IMR-90 (cell line): ENCODE data around the gene SLC12A1. TPM values are rescaled to one million over a fixed set of nuclear protein-coding genes. Genes with fewer than 3 reads are reported as not detected.

Experiments
- ATAC-seq: fragments of 200-7000 bp; cut with Tn5 transposase; 2 replicates; pipeline ENCODE4 v1.9.1; 2020; ENCODE audit warnings: low read depth, mild to moderate bottlenecking, moderate library complexity
- BruUV-seq: library from RNA; stranded (reverse); fragments of 400-500 nt; replicated peaks from 2 replicates; lab custom pipeline; 2021; lab: Mats Ljungman, UMichigan
- CTCF ChIA-PET: fragments of 300-600 bp; formaldehyde crosslinking; extraction: SDS; loops from one replicate; lab custom pipeline; 2021; ENCODE audit warnings: antibody characterized with exemption; lab: Yijun Ruan, JAX
- POLR2A ChIA-PET: fragments of 300-600 bp; sonication (Branson Sonifier 250); formaldehyde crosslinking; loops from one replicate; lab custom pipeline; 2022; ENCODE audit warnings: antibody characterized with exemption; ENCODE audit not compliant: unreplicated experiment; lab: Charles Lee
- DNase-seq: peaks from one replicate; pipeline ENCODE4 v3.0.0; 2013
- H2AFZ ChIP-seq: replicated peaks from 2 replicates; pipeline ENCODE3; 2013; ENCODE audit warnings: low read length, mild to moderate bottlenecking; ENCODE audit not compliant: poor library complexity
- H2AK5ac ChIP-seq: 2 replicates; pipeline ENCODE4 v1.6.1; 2013; ENCODE audit warnings: low read depth, low read length, inconsistent platforms
- H2AK9ac ChIP-seq: replicated peaks from 2 replicates; pipeline ENCODE3; 2013; ENCODE audit warnings: mild to moderate bottlenecking, low read depth, low read length, moderate library complexity; ENCODE audit not compliant: poor library complexity
- H2BK120ac ChIP-seq: 2 replicates; pipeline ENCODE4 v1.6.1; 2013; ENCODE audit warnings: low read depth, low read length, inconsistent platforms
- H2BK15ac ChIP-seq: 3 replicates; pipeline ENCODE4 v1.6.1; 2013; ENCODE audit warnings: low read depth, low read length, inconsistent platforms
- H2BK20ac ChIP-seq: 2 replicates; pipeline ENCODE4 v1.6.1; 2013; ENCODE audit warnings: low read depth, mild to moderate bottlenecking, inconsistent platforms, low read length, moderate library complexity
- H2BK5ac ChIP-seq: 2 replicates; pipeline ENCODE4 v1.6.1; 2013; ENCODE audit warnings: mild to moderate bottlenecking, low read depth, low read length, inconsistent platforms; ENCODE audit not compliant: poor library complexity, severe bottlenecking
- H3K14ac ChIP-seq: replicated peaks from 2 replicates; pipeline ENCODE4 v1.6.1; 2013; ENCODE audit warnings: low read depth, low read length, inconsistent platforms
- H3K18ac ChIP-seq: 2 replicates; pipeline ENCODE4 v1.6.1; 2013; ENCODE audit warnings: low read depth, low read length, control low read depth
- H3K23ac ChIP-seq: 2 replicates; pipeline ENCODE4 v1.6.1; 2013; ENCODE audit warnings: low read depth, low read length, inconsistent platforms
- H3K27ac ChIP-seq: 2 replicates; pipeline ENCODE4 v1.5.1; 2013; ENCODE audit warnings: mild to moderate bottlenecking, control low read depth, low read length; ENCODE audit not compliant: insufficient read depth
- H3K27me3 ChIP-seq: 2 replicates; pipeline ENCODE4 v1.6.1; 2013; ENCODE audit warnings: low read length; ENCODE audit not compliant: control insufficient read depth, insufficient read depth
- H3K36me3 ChIP-seq: 2 replicates; pipeline ENCODE4 v1.6.1; 2013; ENCODE audit warnings: low read length, mixed read lengths; ENCODE audit not compliant: control insufficient read depth, insufficient read depth
- H3K4ac ChIP-seq: 2 replicates; pipeline ENCODE4 v1.6.1; 2013; ENCODE audit warnings: low read depth, low read length, inconsistent platforms
- H3K4me1 ChIP-seq: 2 replicates; pipeline ENCODE4 v1.6.1; 2013; ENCODE audit warnings: low read length, mixed read lengths; ENCODE audit not compliant: control insufficient read depth, insufficient read depth
- H3K4me2 ChIP-seq: 2 replicates; pipeline ENCODE4 v1.6.1; 2013; ENCODE audit warnings: low read depth, mild to moderate bottlenecking, control low read depth, low read length, moderate library complexity
- H3K4me3 ChIP-seq: 2 replicates; pipeline ENCODE4 v1.5.1; 2013; ENCODE audit warnings: low read depth, mild to moderate bottlenecking, control low read depth, low read length, moderate library complexity; ENCODE audit not compliant: insufficient read depth
- H3K56ac ChIP-seq: 2 replicates; pipeline ENCODE4 v1.6.1; 2013; ENCODE audit warnings: low read length, inconsistent platforms; ENCODE audit not compliant: insufficient read depth; ENCODE audit errors: extremely low read depth
- H3K79me1 ChIP-seq, 2 experiments: 2 replicates each; pipeline ENCODE4 v1.6.1; 2013; ENCODE audit warnings: low read length in 2 of 2, inconsistent platforms in 1 of 2, low read depth in 1 of 2
- H3K9ac ChIP-seq: 2 replicates; pipeline ENCODE4 v1.6.1; 2013; ENCODE audit warnings: low read depth, low read length, control low read depth
- H3K9me1 ChIP-seq: 2 replicates; pipeline ENCODE4 v1.6.1; 2013; ENCODE audit warnings: low read length, inconsistent platforms; ENCODE audit not compliant: insufficient read depth
- H3K9me3 ChIP-seq: 2 replicates; pipeline ENCODE4 v1.6.1; 2013; ENCODE audit warnings: low read length; ENCODE audit not compliant: control insufficient read depth, insufficient read depth
- H4K20me1 ChIP-seq: 2 replicates; pipeline ENCODE4 v1.6.1; 2013; ENCODE audit warnings: low read length, inconsistent platforms; ENCODE audit not compliant: insufficient read depth
- H4K5ac ChIP-seq: 2 replicates; pipeline ENCODE4 v1.6.1; 2013; ENCODE audit warnings: mild to moderate bottlenecking, low read depth, low read length, control low read depth
- H4K8ac ChIP-seq, 2 experiments: 2 replicates each; pipeline ENCODE4 v1.6.1; 2013; ENCODE audit warnings: low read depth in 2 of 2, low read length in 2 of 2, control low read depth in 1 of 2, inconsistent platforms in 1 of 2
- H4K91ac ChIP-seq: 2 replicates; pipeline ENCODE4 v1.6.1; 2013; ENCODE audit warnings: low read depth, low read length, inconsistent platforms; ENCODE audit not compliant: insufficient read depth
- BHLHE40 ChIP-seq: fragments of 150-350 bp; IDR thresholded peaks from 2 replicates; pipeline ENCODE4 v1.6.1; 2016; ENCODE audit warnings: mild to moderate bottlenecking, low read depth, low read length
- CEBPB ChIP-seq: IDR thresholded peaks from 2 replicates; pipeline ENCODE4 v1.6.1; 2012; ENCODE audit warnings: low read depth, low read length, improper control_type of control experiment
- CHD1 ChIP-seq: IDR thresholded peaks from 2 replicates; pipeline ENCODE4 v1.6.1; 2012; ENCODE audit warnings: low read depth, low read length, improper control_type of control experiment
- FOS ChIP-seq: fragments of 150-350 bp; IDR thresholded peaks from 2 replicates; pipeline ENCODE4 v1.6.1; 2016; ENCODE audit warnings: low read depth, low read length
- MAFK ChIP-seq: IDR thresholded peaks from 2 replicates; pipeline ENCODE4 v1.6.1; 2012; ENCODE audit warnings: low read depth, low read length, improper control_type of control experiment
- MAZ ChIP-seq: IDR thresholded peaks from 2 replicates; pipeline ENCODE4 v1.6.1; 2012; ENCODE audit warnings: low read depth, mild to moderate bottlenecking, low read length, improper control_type of control experiment, moderate library complexity, borderline replicate concordance
- MXI1 ChIP-seq: IDR thresholded peaks from 2 replicates; pipeline ENCODE4 v1.6.1; 2012; ENCODE audit warnings: low read depth, mild to moderate bottlenecking, low read length, moderate library complexity, borderline replicate concordance
- NFE2L2 ChIP-seq: fragments of 150-350 bp; IDR thresholded peaks from 2 replicates; pipeline ENCODE4 v1.6.1; 2016; ENCODE audit warnings: low read depth, mild to moderate bottlenecking, low read length
- POLR2A ChIP-seq: IDR thresholded peaks from 2 replicates; pipeline ENCODE4 v1.6.1; 2012; ENCODE audit warnings: mild to moderate bottlenecking, low read depth, low read length
- RAD21 ChIP-seq: IDR thresholded peaks from 2 replicates; pipeline ENCODE4 v1.6.1; 2012; ENCODE audit warnings: low read length, improper control_type of control experiment
- RCOR1 ChIP-seq: IDR thresholded peaks from 2 replicates; pipeline ENCODE4 v1.6.1; 2012; ENCODE audit warnings: mild to moderate bottlenecking, low read length, improper control_type of control experiment; ENCODE audit not compliant: insufficient replicate concordance
- RFX5 ChIP-seq: IDR thresholded peaks from 2 replicates; pipeline ENCODE4 v1.8.0; 2012; ENCODE audit warnings: low read depth, mild to moderate bottlenecking, low read length, moderate library complexity
- SMC3 ChIP-seq: fragments of 150-350 bp; IDR thresholded peaks from 2 replicates; pipeline ENCODE4 v1.6.1; 2016; ENCODE audit warnings: low read depth, mild to moderate bottlenecking, antibody characterized with exemption, low read length, moderate library complexity
- WGBS, 2 experiments: methylation state at CpG; one replicate each; pipeline versions ENCODE4 v1.1.5 to v1.1.7; 2013; ENCODE audit warnings: missing lambda C conversion rate in 2 of 2; ENCODE audit not compliant: insufficient read length in 1 of 2; ENCODE audit errors: extremely low coverage in 2 of 2; 5-methylcytosine and 5-hydroxymethylcytosine counted together
- dilution Hi-C: fragments of 300-500 bp; cut with HindIII; formaldehyde crosslinking; loops from one replicate; pipeline ENCODE4 v1.14.3; 2018; ENCODE audit warnings: low sequenced_read_pairs; ENCODE audit not compliant: unreplicated experiment
- in situ Hi-C: fragments of 300-500 bp; cut with MboI; formaldehyde crosslinking; loops from 3 replicates; pipeline ENCODE4 v1.14.3; 2019; ENCODE audit warnings: low sequenced_read_pairs, inconsistent platforms, mixed read lengths
- intact Hi-C: fragments of 100-400 bp; cut with micrococcal nuclease; formaldehyde crosslinking; loops from 2 replicates; pipeline ENCODE4 v1.10.0; 2022
- polyA plus RNA-seq, 3 experiments: library from polyadenylated mRNA; depleted of rRNA; stranded (reverse); fragments of >200 nt; gene quantifications; 2 replicates each; pipeline ENCODE4 v1.2.3, GENCODE V29; 2012; ENCODE audit warnings: low replicate concordance in 1 of 3
- total RNA-seq: library from RNA; depleted of rRNA; stranded (reverse); fragments of >200 nt; gene quantifications from 2 replicates; pipeline ENCODE4 v1.2.3, GENCODE V29; 2012
- TF ChIP-seq, protein P1 (sequence below): conservative IDR thresholded peaks from 2 replicates; pipeline ENCODE4 v1.5.1; 2012; ENCODE audit warnings: mild to moderate bottlenecking, low read depth, low read length, improper control_type of control experiment
- TF ChIP-seq, protein P2 (sequence below): fragments of 150-350 bp; IDR thresholded peaks from 2 replicates; pipeline ENCODE4 v1.6.1; 2016; ENCODE audit warnings: low read depth, mild to moderate bottlenecking, low read length, moderate library complexity, borderline replicate concordance
- TF ChIP-seq, protein P3 (sequence below): fragments of 150-350 bp; IDR thresholded peaks from 2 replicates; pipeline ENCODE4 v1.6.1; 2017; ENCODE audit warnings: mild to moderate bottlenecking, antibody characterized with exemption, low read length, low read depth

SLC12A1 gene
- total and polyA plus RNA-seq, 2 of the 4 experiments (the other 2 are of a cell fraction): not detected

DNA sequence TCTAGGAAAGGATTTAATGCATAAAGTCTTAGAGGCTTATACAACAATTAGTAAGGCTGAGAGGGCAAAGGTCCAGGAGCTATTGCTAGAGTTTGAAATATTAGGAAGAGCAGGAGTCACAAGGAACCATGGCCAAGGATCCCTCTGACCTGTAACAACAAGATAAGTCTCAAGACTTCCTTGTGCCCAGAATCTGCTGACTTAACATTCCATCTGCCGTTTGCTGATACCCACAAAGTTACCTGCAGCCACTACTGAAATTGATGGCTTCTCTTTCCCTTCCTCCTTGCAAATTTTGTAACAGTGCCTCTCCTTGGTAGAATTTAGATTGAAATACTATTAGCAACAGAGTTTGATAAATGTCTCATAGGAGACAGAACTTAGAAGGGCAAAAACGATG, 23.4 kb upstream of the SLC12A1 start:
- intact Hi-C loops (no loop called here), dilution Hi-C loops (no loop called here), in situ Hi-C loops (no loop called here)
- Histone ChIP-seq H4K5ac (no peak overlapping the region), H2BK20ac (no peak overlapping the region), H4K8ac (no peak overlapping the region), H2BK120ac (no peak overlapping the region), H3K9me3 (no peaks in the 10 kb centered on the region), H2BK5ac (no peak overlapping the region), H3K4me2 (no peak overlapping the region), H2BK15ac (no peak overlapping the region), H3K36me3 (no peaks in the 10 kb centered on the region), H3K4ac (no peak overlapping the region), H3K23ac (no peak overlapping the region), H3K18ac (no peak overlapping the region), H4K20me1 (no peaks in the 10 kb centered on the region), H4K91ac (no peak overlapping the region), H3K4me1 (no peaks in the 10 kb centered on the region), H2AK5ac (no peak overlapping the region), H3K79me1 (no peaks in the 10 kb centered on the region), H3K9me1 (no peaks in the 10 kb centered on the region), H2AK9ac (no peak overlapping the region), H3K14ac (no peak overlapping the region), H2AFZ (no peak overlapping the region), H3K56ac (no peak overlapping the region), H3K4me3 (no peak overlapping the region), H3K9ac (no peak overlapping the region), H3K27me3 (0 out of 2 replicates have a peak, but pooled peaks cover 2% of the 10 kb centered on the region), H3K27ac (no peak overlapping the region)
- WGBS, 2 experiments: no CpG with 5 or more reads among the region's 2 CpGs
- TF ChIP-seq BHLHE40 (no peak), RCOR1 (no peak), RAD21 (no peak), RFX5 (no peak), POLR2A (no peak), CEBPB (no peak), MXI1 (no peak), FOS (no peak), MAZ (no peak), SMC3 (no peak), CHD1 (no peak), NFE2L2 (no peak), MAFK (no peak)
- TF ChIP-seq, protein P1, sequence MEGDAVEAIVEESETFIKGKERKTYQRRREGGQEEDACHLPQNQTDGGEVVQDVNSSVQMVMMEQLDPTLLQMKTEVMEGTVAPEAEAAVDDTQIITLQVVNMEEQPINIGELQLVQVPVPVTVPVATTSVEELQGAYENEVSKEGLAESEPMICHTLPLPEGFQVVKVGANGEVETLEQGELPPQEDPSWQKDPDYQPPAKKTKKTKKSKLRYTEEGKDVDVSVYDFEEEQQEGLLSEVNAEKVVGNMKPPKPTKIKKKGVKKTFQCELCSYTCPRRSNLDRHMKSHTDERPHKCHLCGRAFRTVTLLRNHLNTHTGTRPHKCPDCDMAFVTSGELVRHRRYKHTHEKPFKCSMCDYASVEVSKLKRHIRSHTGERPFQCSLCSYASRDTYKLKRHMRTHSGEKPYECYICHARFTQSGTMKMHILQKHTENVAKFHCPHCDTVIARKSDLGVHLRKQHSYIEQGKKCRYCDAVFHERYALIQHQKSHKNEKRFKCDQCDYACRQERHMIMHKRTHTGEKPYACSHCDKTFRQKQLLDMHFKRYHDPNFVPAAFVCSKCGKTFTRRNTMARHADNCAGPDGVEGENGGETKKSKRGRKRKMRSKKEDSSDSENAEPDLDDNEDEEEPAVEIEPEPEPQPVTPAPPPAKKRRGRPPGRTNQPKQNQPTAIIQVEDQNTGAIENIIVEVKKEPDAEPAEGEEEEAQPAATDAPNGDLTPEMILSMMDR: no peak
- TF ChIP-seq, protein P2, sequence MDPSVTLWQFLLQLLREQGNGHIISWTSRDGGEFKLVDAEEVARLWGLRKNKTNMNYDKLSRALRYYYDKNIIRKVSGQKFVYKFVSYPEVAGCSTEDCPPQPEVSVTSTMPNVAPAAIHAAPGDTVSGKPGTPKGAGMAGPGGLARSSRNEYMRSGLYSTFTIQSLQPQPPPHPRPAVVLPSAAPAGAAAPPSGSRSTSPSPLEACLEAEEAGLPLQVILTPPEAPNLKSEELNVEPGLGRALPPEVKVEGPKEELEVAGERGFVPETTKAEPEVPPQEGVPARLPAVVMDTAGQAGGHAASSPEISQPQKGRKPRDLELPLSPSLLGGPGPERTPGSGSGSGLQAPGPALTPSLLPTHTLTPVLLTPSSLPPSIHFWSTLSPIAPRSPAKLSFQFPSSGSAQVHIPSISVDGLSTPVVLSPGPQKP: no peak
- TF ChIP-seq, protein P3, sequence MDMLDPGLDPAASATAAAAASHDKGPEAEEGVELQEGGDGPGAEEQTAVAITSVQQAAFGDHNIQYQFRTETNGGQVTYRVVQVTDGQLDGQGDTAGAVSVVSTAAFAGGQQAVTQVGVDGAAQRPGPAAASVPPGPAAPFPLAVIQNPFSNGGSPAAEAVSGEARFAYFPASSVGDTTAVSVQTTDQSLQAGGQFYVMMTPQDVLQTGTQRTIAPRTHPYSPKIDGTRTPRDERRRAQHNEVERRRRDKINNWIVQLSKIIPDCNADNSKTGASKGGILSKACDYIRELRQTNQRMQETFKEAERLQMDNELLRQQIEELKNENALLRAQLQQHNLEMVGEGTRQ: no peak
- ATAC-seq (no peak), DNase-seq (no peak)
- ChIA-PET CTCF (no interaction called here), POLR2A (no interaction called here)
- no TSS peak for BruUV-seq
